ENCODE results near the gene MOCS1.

- TF ChIP-seq TAF1 (IDR thresholded peaks at IDR 0.05; ENCODE audit: borderline replicate concordance, insufficient read depth, low read length), result no peak
- no peak for TF ChIP-seq POLR2AphosphoS5 (IDR thresholded peaks at IDR 0.05; ENCODE audit: low read depth, low read length)
- no peak for TF ChIP-seq SIN3A (IDR thresholded peaks at IDR 0.05; ENCODE audit: borderline replicate concordance, insufficient read depth, low read length)
Measured at GRCh38 chr6:39914239-39914638, 20.0 kb downstream of the MOCS1 start.
